ENCODE data around the gene COL4A5. TPM values are rescaled to one million over a fixed set of nuclear protein-coding genes. Genes with fewer than 3 reads are reported as not detected.
"Not testable (repeated sequence)": the region's sequence is repeated elsewhere in the genome, so short reads cannot be mapped to it uniquely, and the experiment has no call there.

The COL4A5 gene
- total RNA-seq, 3 donors from 2014 or later (not counting 1 experiment from before 2014, with no cell fraction given) = not detected

GRCh38 chrX:108468486-108468885, 28.8 kb downstream of the COL4A5 start:
- no peak for ATAC-seq

GRCh38 chrX:108473979-108474378, 34.3 kb downstream of the COL4A5 start:
- Mint-ChIP-seq H3K9me3 (peaks cover 3 to 5% of the 10 kb centered on the region in 2 donors), H3K36me3 (no peaks in the 10 kb centered on the region)
- intact Hi-C loops (cut with micrococcal nuclease) = no loop called here

More at GRCh38 chrX:108468486-108468885, 28.8 kb downstream of the COL4A5 start:
- H3K27me3 ChIP-seq (ENCODE audit: control insufficient read depth, insufficient read depth, low read length) = no peaks in the 10 kb centered on the region
- TF ChIP-seq CTCF (IDR thresholded peaks at IDR 0.05) = no peak
- H3K27me3 Mint-ChIP-seq (ENCODE audit: low read depth in 2 of 2) = no peaks in the 10 kb centered on the region
- intact Hi-C loops (cut with micrococcal nuclease) = no loop called here
- no peak overlapping the region for H3K4me3 ChIP-seq (ENCODE audit: low read length)
- WGBS (ENCODE audit: insufficient coverage) = no CpG with 5 or more reads among the region's 1 CpG
- H3K9me3 Mint-ChIP-seq = peaks cover 0 to 2% of the 10 kb centered on the region in 2 donors
- no peaks in the 10 kb centered on the region for H3K4me1 ChIP-seq (ENCODE audit: control insufficient read depth, insufficient read depth, low read length)
- no peaks in the 10 kb centered on the region for H3K36me3 Mint-ChIP-seq
- H3K9me3 ChIP-seq (ENCODE audit: control insufficient read depth, insufficient read depth, low read length) = no peaks in the 10 kb centered on the region
- no peak for DNase-seq
- H3K4me3 Mint-ChIP-seq = no peak overlapping the region
- H3K27ac ChIP-seq (ENCODE audit: low read length) = no peak overlapping the region
- no peaks in the 10 kb centered on the region for H3K36me3 ChIP-seq (ENCODE audit: control insufficient read depth, insufficient read depth, low read length)
- H3K4me1 Mint-ChIP-seq = no peaks in the 10 kb centered on the region
- H3K27ac Mint-ChIP-seq = no peak overlapping the region

GRCh38 chrX:108481528-108481927, 41.9 kb downstream of the COL4A5 start:
- H3K9me3 Mint-ChIP-seq; intact Hi-C loops (cut with micrococcal nuclease); H3K27ac ChIP-seq (ENCODE audit: low read length); H3K27ac Mint-ChIP-seq; H3K4me1 ChIP-seq (ENCODE audit: control insufficient read depth, insufficient read depth, low read length); H3K4me3 ChIP-seq (ENCODE audit: low read length); DNase-seq; H3K9me3 ChIP-seq (ENCODE audit: control insufficient read depth, insufficient read depth, low read length); H3K27me3 ChIP-seq (ENCODE audit: control insufficient read depth, insufficient read depth, low read length); H3K36me3 ChIP-seq (ENCODE audit: control insufficient read depth, insufficient read depth, low read length); H3K4me3 Mint-ChIP-seq; ATAC-seq; H3K27me3 Mint-ChIP-seq (ENCODE audit: low read depth in 2 of 2); H3K4me1 Mint-ChIP-seq; H3K36me3 Mint-ChIP-seq: not testable (repeated sequence)
- 79% methylated on average over 6 of the region's 6 CpGs for WGBS (ENCODE audit: insufficient coverage)

More at GRCh38 chrX:108473979-108474378, 34.3 kb downstream of the COL4A5 start:
- Histone ChIP-seq H3K9me3 (ENCODE audit: control insufficient read depth, insufficient read depth, low read length) (no peaks in the 10 kb centered on the region), H3K27me3 (ENCODE audit: control insufficient read depth, insufficient read depth, low read length) (no peaks in the 10 kb centered on the region), H3K4me1 (ENCODE audit: control insufficient read depth, insufficient read depth, low read length) (no peaks in the 10 kb centered on the region), H3K4me3 (ENCODE audit: low read length) (no peak overlapping the region), H3K36me3 (ENCODE audit: control insufficient read depth, insufficient read depth, low read length) (no peaks in the 10 kb centered on the region), H3K27ac (ENCODE audit: low read length) (no peak overlapping the region)
- Mint-ChIP-seq H3K4me3 (no peak overlapping the region), H3K4me1 (no peaks in the 10 kb centered on the region), H3K27me3 (ENCODE audit: low read depth in 2 of 2) (no peaks in the 10 kb centered on the region), H3K27ac (no peak overlapping the region)
- DNase-seq = no peak
- TF ChIP-seq CTCF (IDR thresholded peaks at IDR 0.05) = no peak
- ATAC-seq = no peak

- H3K27ac Mint-ChIP-seq = no peak overlapping the region
- H3K4me3 Mint-ChIP-seq = no peak overlapping the region
- Histone ChIP-seq H3K27ac (ENCODE audit: low read length) (no peak overlapping the region), H3K27me3 (ENCODE audit: control insufficient read depth, insufficient read depth, low read length) (no peaks in the 10 kb centered on the region), H3K4me3 (ENCODE audit: low read length) (no peak overlapping the region), H3K4me1 (ENCODE audit: control insufficient read depth, insufficient read depth, low read length) (no peaks in the 10 kb centered on the region), H3K36me3 (ENCODE audit: control insufficient read depth, insufficient read depth, low read length) (no peaks in the 10 kb centered on the region), H3K9me3 (ENCODE audit: control insufficient read depth, insufficient read depth, low read length) (no peaks in the 10 kb centered on the region)
- no peaks in the 10 kb centered on the region for H3K4me1 Mint-ChIP-seq
- H3K27me3 Mint-ChIP-seq (ENCODE audit: low read depth in 2 of 2) = no peaks in the 10 kb centered on the region
- DNase-seq (no peak), ATAC-seq (no peak)
- no peak for TF ChIP-seq CTCF (IDR thresholded peaks at IDR 0.05)
- intact Hi-C loops (cut with micrococcal nuclease) = no loop called here
- peaks cover 0 to 2% of the 10 kb centered on the region in 2 donors for H3K9me3 Mint-ChIP-seq
- H3K36me3 Mint-ChIP-seq = no peaks in the 10 kb centered on the region
- WGBS (ENCODE audit: insufficient coverage) = 86% methylated on average over 3 of the region's 3 CpGs
Observed at GRCh38 chrX:108484251-108484650, 44.6 kb downstream of the COL4A5 start.

Measured in natural killer cell (primary cell).